GM19239 (cell line): Measurements from ENCODE around the gene OGFOD1.
A peak's percentile ranks its signal among the peaks of the same experiment; 100 is the strongest.
"Not testable (repeated sequence)": the region's sequence is repeated elsewhere in the genome, so short reads cannot be mapped to it uniquely, and the experiment has no call there.

Experiments used
- DNase-seq: peaks from one replicate; pipeline ENCODE4 v3.0.0; 2011; ENCODE audit warnings: low spot score; ENCODE audit not compliant: insufficient read length
- FAIRE-seq: peaks from 2 replicates; lab custom pipeline; 2011; peaks lifted over from hg19 to GRCh38; lab: Jason Lieb, UNC

Gene OGFOD1

GRCh38 chr16:56477096-56477878 is 25.9 kb downstream of the OGFOD1 start:
- FAIRE-seq (no peak), DNase-seq (no peak)

GRCh38 chr16:56478281-56479049 is 27.1 kb downstream of the OGFOD1 start:
- FAIRE-seq (no peak), DNase-seq (no peak)

GRCh38 chr16:56479469-56479868 is 28.1 kb downstream of the OGFOD1 start:
- FAIRE-seq (no peak), DNase-seq (no peak)

GRCh38 chr16:56480776-56481467 is 29.6 kb downstream of the OGFOD1 start:
- FAIRE-seq = no peak
- no peak for DNase-seq

- FAIRE-seq (no peak), DNase-seq (no peak)
These were observed 30.2 kb downstream of the OGFOD1 start for GRCh38 chr16:56481468-56482122.

- DNase-seq = no peak
These were observed 31.4 kb downstream of the OGFOD1 start for GRCh38 chr16:56482683-56483236.

GRCh38 chr16:56483394-56483793 is 32.0 kb downstream of the OGFOD1 start:
- FAIRE-seq = no peak
- DNase-seq = no peak

More at GRCh38 chr16:56482683-56483236, 31.4 kb downstream of the OGFOD1 start:
- FAIRE-seq = no peak

- FAIRE-seq = no peak
- no peak for DNase-seq
These were observed 36.7 kb downstream of the OGFOD1 start for GRCh38 chr16:56488035-56488434.

GRCh38 chr16:56488868-56489267 is 37.5 kb downstream of the OGFOD1 start:
- not testable (repeated sequence) for DNase-seq, FAIRE-seq

GRCh38 chr16:56491657-56492261 is 40.4 kb downstream of the OGFOD1 start:
- FAIRE-seq = peak; percentile 8

GRCh38 chr16:56493126-56493525 is 41.8 kb downstream of the OGFOD1 start:
- no peak for DNase-seq
- no peak for FAIRE-seq

More at GRCh38 chr16:56491657-56492261, 40.4 kb downstream of the OGFOD1 start:
- no peak for DNase-seq

- FAIRE-seq = no peak
- no peak for DNase-seq
These were observed 42.5 kb downstream of the OGFOD1 start for GRCh38 chr16:56493815-56494214.

GRCh38 chr16:56505181-56505580 is 53.8 kb downstream of the OGFOD1 start:
- DNase-seq = no peak
- no peak for FAIRE-seq

GRCh38 chr16:56506941-56507340 is 55.6 kb downstream of the OGFOD1 start:
- DNase-seq (no peak), FAIRE-seq (no peak)

- no peak for FAIRE-seq
- no peak for DNase-seq
These were observed 59.2 kb downstream of the OGFOD1 start for GRCh38 chr16:56510544-56510943.

GRCh38 chr16:56512025-56512424 is 60.7 kb downstream of the OGFOD1 start:
- DNase-seq (no peak), FAIRE-seq (no peak)

- DNase-seq = no peak
These were observed 61.7 kb downstream of the OGFOD1 start for GRCh38 chr16:56513091-56513490.

GRCh38 chr16:56513972-56514371 is 62.6 kb downstream of the OGFOD1 start:
- DNase-seq (no peak), FAIRE-seq (no peak)

More at GRCh38 chr16:56513091-56513490, 61.7 kb downstream of the OGFOD1 start:
- FAIRE-seq = no peak

- DNase-seq (no peak), FAIRE-seq (no peak)
These were observed 63.5 kb downstream of the OGFOD1 start for GRCh38 chr16:56514845-56515244.
